Activated CD4-positive, alpha-beta memory T cell treated with anti-CD3 and anti-CD28 coated beads, Interleukin-2, amount 10 ng/mL, durations not matched to agents 7 days and 5 days (primary cell): ENCODE measurements around the gene FAXC. TPM values are rescaled to one million over a fixed set of nuclear protein-coding genes. Genes with fewer than 3 reads are reported as not detected.

Experiments used
- CTCF ChIA-PET: fragments of 350-600 bp; sonication (Branson Sonifier 250); formaldehyde crosslinking; loops from one replicate; lab custom pipeline; 2021; ENCODE audit warnings: antibody characterized with exemption, inconsistent platforms; lab: Charles Lee
- POLR2A ChIA-PET: fragments of 350-600 bp; sonication (Branson Sonifier 250); formaldehyde crosslinking; loops from one replicate; lab custom pipeline; 2021; ENCODE audit warnings: antibody characterized with exemption; lab: Charles Lee
- DNase-seq: peaks from one replicate; pipeline ENCODE4 v3.0.0-alpha.2; 2020
- H3K27ac Mint-ChIP-seq: one replicate; pipeline ENCODE4 v1.8.0; 2021; ENCODE audit warnings: mild to moderate bottlenecking, mixed read lengths
- H3K27me3 Mint-ChIP-seq: one replicate; pipeline ENCODE4 v1.8.0; 2021; ENCODE audit warnings: mixed read lengths
- H3K36me3 Mint-ChIP-seq: one replicate; pipeline ENCODE4 v1.8.0; 2021; ENCODE audit warnings: low read depth, mixed read lengths
- H3K4me1 Mint-ChIP-seq: one replicate; pipeline ENCODE4 v1.8.0; 2021; ENCODE audit warnings: mixed read lengths
- H3K4me3 Mint-ChIP-seq: one replicate; pipeline ENCODE4 v1.8.0; 2021; ENCODE audit warnings: mild to moderate bottlenecking, mixed read lengths
- H3K9me3 Mint-ChIP-seq: one replicate; pipeline ENCODE4 v1.8.0; 2021; ENCODE audit warnings: mixed read lengths
- total RNA-seq, 2 experiments: library from RNA; stranded (reverse); gene quantifications; one replicate each; pipeline ENCODE4 v1.2.3, GENCODE V29; 2021

Gene FAXC
- under 1 TPM; 0.23 to 0.38 TPM for total RNA-seq

- H3K4me3 Mint-ChIP-seq = peak within 1 kb of the TSS; percentile 58
- POLR2A ChIA-PET = interaction anchor here (1.0 kb wide), 1 partner anchor 12 kb away, joined by 3 read pairs; no protein-coding TSS in a partner anchor
- no peaks in the 10 kb centered on the region for H3K36me3 Mint-ChIP-seq
- H3K9me3 Mint-ChIP-seq = no peaks in the 10 kb centered on the region
- H3K4me1 Mint-ChIP-seq = peaks cover 7% of the 10 kb centered on the region
- H3K27me3 Mint-ChIP-seq = peaks cover 61% of the 10 kb centered on the region
- CTCF ChIA-PET = interaction anchor here (1.1 to 1.7 kb wide), 3 partner anchors 12 to 15 kb away, joined by 3 read pairs; no protein-coding TSS in a partner anchor
- H3K27ac Mint-ChIP-seq = no peak within 1 kb of the TSS
- peak; percentile 26 for DNase-seq
These were observed at the start of gene FAXC for GRCh38 chr6:99349171-99350141. Gene FAXC, minus strand, starts transcription at chr6:99349674. Its CDS starts 302 bp downstream, at chr6:99349372.

- Mint-ChIP-seq H3K9me3 (no peaks in the 10 kb centered on the region), H3K4me3 (no peak overlapping the region), H3K27me3 (no peaks in the 10 kb centered on the region), H3K4me1 (peaks cover 13% of the 10 kb centered on the region), H3K36me3 (peaks cover 28% of the 10 kb centered on the region), H3K27ac (no peak overlapping the region)
- CTCF ChIA-PET = interaction anchor here (1.4 kb wide), 1 partner anchor 29 kb away, joined by 4 read pairs; no protein-coding TSS in a partner anchor
- no peak for DNase-seq
- POLR2A ChIA-PET = no interaction called here
These were observed 47.8 kb upstream of the FAXC start for GRCh38 chr6:99397287-99397686.

DNA sequence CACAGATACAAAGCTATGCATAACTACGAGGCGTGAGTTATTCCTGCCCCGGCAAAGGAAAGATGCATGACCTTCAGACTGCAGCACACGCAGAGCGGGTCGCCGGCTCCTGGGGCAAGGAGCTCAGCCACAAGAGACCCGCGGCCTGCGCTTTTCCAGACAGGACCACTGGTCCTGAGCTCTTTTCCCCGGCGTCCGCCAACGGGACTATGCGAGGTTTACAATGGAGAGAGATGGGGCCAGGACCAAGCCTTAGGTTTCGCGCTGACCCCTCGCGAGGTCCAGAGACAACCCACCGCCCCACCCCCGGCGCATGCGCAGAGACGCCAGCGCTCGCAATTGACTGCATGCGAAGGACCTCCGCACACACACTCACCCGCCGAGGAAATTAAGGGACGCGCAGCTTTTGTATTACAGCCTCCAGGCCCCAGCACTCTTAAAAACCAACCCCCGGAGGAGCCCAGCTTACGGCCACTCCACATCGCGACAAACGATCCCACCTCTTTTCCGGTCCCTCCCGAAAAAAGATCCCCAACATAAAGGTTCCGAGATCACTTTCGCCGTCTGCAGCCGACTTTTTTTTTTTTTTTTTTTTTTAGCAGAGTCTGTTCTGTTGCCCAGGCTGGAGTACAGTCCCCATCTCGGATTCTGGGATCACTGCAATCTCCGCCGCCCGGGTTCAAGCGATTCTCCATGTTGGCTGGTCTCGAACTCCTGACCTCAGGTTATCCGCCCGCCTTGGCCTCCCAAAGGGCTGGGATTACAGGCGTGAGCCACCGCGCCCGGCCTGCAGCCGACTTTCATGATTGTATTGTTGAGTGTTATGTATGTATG, 44.4 kb upstream of the FAXC start, which contains the start of gene COQ3:
Gene COQ3, minus strand, starts transcription at position 498 of the 834 bp plus-strand sequence. Its CDS starts 16 bp downstream, at position 482.
- H3K27me3 Mint-ChIP-seq = no peaks in the 10 kb centered on the region
- ChIA-PET POLR2A (interaction anchor here (0.6 to 4.1 kb wide), 12 partner anchors 9 to 174 kb away, joined by 3 to 46 read pairs (median 4); partner anchors contain the start of genes CCNC and PNISR), CTCF (interaction anchor here (0.9 to 1.7 kb wide), 11 partner anchors 9 to 63 kb away, joined by 3 to 21 read pairs (median 5); partner anchors contain the start of gene PNISR)
- H3K4me3 Mint-ChIP-seq = peak within 1 kb of the TSS; percentile 91
- H3K27ac Mint-ChIP-seq = peak within 1 kb of the TSS; percentile 69
- H3K4me1 Mint-ChIP-seq = peaks cover 16% of the 10 kb centered on the region
- no peaks in the 10 kb centered on the region for H3K9me3 Mint-ChIP-seq
- peak; percentile 71 for DNase-seq
- peaks cover 8% of the 10 kb centered on the region for H3K36me3 Mint-ChIP-seq

GRCh38 chr6:99393366-99393697, 43.9 kb upstream of the FAXC start:
- H3K9me3 Mint-ChIP-seq = no peaks in the 10 kb centered on the region
- POLR2A ChIA-PET = interaction anchor here (0.5 to 4.1 kb wide), 10 partner anchors 9 to 175 kb away, joined by 3 to 46 read pairs (median 4); partner anchors contain the start of genes CCNC and PNISR

DNA sequence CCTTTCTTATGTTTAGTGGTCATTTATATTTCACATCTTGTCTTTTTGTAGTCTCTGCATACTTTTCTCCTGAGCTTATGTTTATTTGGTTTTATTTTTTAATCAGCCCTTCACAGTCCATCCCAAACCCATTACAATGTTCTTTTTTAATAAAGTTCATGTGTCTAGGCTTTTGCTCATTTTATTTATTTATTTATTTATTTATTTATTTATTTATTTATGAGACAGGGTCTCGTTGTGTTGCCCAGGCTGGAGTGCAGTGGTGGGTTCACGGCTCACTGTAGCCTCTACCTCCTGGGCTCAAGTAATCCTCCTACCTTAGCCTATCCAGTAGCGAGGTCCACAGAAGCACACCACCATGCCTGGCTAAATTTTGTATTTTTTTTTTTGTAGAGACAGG, 41.4 kb upstream of the FAXC start:
- ChIA-PET POLR2A (no interaction called here), CTCF (no interaction called here)
- DNase-seq = no peak
- Mint-ChIP-seq H3K27ac (no peak overlapping the region), H3K27me3 (no peaks in the 10 kb centered on the region), H3K36me3 (no peaks in the 10 kb centered on the region), H3K4me1 (peaks cover 16% of the 10 kb centered on the region), H3K4me3 (no peak overlapping the region), H3K9me3 (no peaks in the 10 kb centered on the region)

More at GRCh38 chr6:99393366-99393697, 43.9 kb upstream of the FAXC start:
- Mint-ChIP-seq H3K4me1 (peaks cover 16% of the 10 kb centered on the region), H3K36me3 (peaks cover 7% of the 10 kb centered on the region), H3K4me3 (peak overlapping the region; percentile 91), H3K27me3 (no peaks in the 10 kb centered on the region), H3K27ac (peak overlapping the region; percentile 69)
- CTCF ChIA-PET = interaction anchor here (0.9 to 1.7 kb wide), 11 partner anchors 10 to 62 kb away, joined by 3 to 21 read pairs (median 5); partner anchors contain the start of gene PNISR
- DNase-seq = no peak

DNA sequence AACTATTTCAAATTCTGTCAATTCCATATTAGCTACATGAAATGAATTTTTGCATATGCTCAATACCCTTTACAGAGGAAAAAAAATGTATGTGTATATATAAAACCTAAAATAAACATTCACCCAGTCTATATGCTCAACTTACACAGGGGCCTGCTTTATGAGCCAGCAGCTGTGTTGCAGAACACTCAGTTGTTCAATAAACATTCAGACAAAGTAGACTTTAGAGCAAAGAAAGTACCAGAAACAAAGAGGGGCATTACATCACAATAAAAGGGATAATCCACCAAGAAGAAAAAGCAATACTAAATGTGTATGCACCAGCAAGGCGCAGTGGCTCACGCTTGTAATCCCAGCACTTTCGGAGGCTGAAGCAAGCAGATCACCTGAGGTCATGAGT, 35.0 kb upstream of the FAXC start:
- Mint-ChIP-seq H3K27me3 (no peaks in the 10 kb centered on the region), H3K4me3 (no peak overlapping the region), H3K27ac (no peak overlapping the region), H3K4me1 (no peaks in the 10 kb centered on the region), H3K36me3 (no peaks in the 10 kb centered on the region), H3K9me3 (no peaks in the 10 kb centered on the region)
- DNase-seq = no peak
- ChIA-PET POLR2A (interaction anchor here (1.1 kb wide), 1 partner anchor 9 kb away, joined by 4 read pairs; the partner anchor contains the start of gene COQ3), CTCF (no interaction called here)

DNA sequence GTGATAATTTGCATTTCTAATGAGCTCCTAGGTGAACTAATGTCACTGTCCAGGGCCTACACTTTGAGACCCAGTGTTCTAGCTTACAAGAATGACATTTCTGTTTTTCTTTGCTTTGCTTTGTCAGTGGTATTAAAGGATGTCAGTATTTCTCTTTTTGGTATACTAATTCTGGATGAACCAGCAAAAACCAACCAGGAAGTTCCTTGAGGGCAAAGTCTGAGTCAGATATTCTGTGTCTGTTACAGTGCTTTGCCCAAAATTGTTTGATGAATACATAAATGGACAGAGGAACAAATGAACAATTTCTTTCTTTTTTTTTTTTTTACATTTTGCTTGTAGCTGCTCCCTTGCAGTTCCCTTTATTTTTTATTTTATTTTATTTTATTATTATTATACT, 29.2 kb upstream of the FAXC start:
- ChIA-PET POLR2A (no interaction called here), CTCF (no interaction called here)
- no peaks in the 10 kb centered on the region for H3K36me3 Mint-ChIP-seq
- DNase-seq = no peak
- H3K9me3 Mint-ChIP-seq = no peaks in the 10 kb centered on the region
- no peak overlapping the region for H3K27ac Mint-ChIP-seq
- no peak overlapping the region for H3K4me3 Mint-ChIP-seq
- H3K4me1 Mint-ChIP-seq = peaks cover 6% of the 10 kb centered on the region
- no peaks in the 10 kb centered on the region for H3K27me3 Mint-ChIP-seq

- no peak overlapping the region for H3K4me3 Mint-ChIP-seq
- POLR2A ChIA-PET = interaction anchor here (1.3 kb wide), 1 partner anchor 56 kb away, joined by 3 read pairs; no protein-coding TSS in a partner anchor
- no peak for DNase-seq
- no peaks in the 10 kb centered on the region for H3K36me3 Mint-ChIP-seq
- CTCF ChIA-PET = interaction anchor here (0.6 to 0.7 kb wide), 2 partner anchors 9 to 1454 kb away, joined by 4 read pairs; no protein-coding TSS in a partner anchor
- peaks cover under 1% of the 10 kb centered on the region for H3K4me1 Mint-ChIP-seq
- no peaks in the 10 kb centered on the region for H3K27me3 Mint-ChIP-seq
- H3K9me3 Mint-ChIP-seq = no peaks in the 10 kb centered on the region
- no peak overlapping the region for H3K27ac Mint-ChIP-seq
These were observed 20.1 kb upstream of the FAXC start for GRCh38 chr6:99369533-99369932.

GRCh38 chr6:99366852-99367251, 17.4 kb upstream of the FAXC start:
- H3K36me3 Mint-ChIP-seq = no peaks in the 10 kb centered on the region
- CTCF ChIA-PET = no interaction called here
- H3K27me3 Mint-ChIP-seq = no peaks in the 10 kb centered on the region

GRCh38 chr6:99364026-99364425, 14.6 kb upstream of the FAXC start:
- CTCF ChIA-PET = interaction anchor here (1.2 kb wide), 1 partner anchor 34 kb away, joined by 3 read pairs; no protein-coding TSS in a partner anchor
- no peak for DNase-seq
- no peaks in the 10 kb centered on the region for H3K9me3 Mint-ChIP-seq
- H3K27me3 Mint-ChIP-seq = peaks cover 18% of the 10 kb centered on the region
- POLR2A ChIA-PET = interaction anchor here (1.0 to 1.3 kb wide), 4 partner anchors 12 to 62 kb away, joined by 3 to 4 read pairs (median 3); no protein-coding TSS in a partner anchor
- no peak overlapping the region for H3K4me3 Mint-ChIP-seq
- H3K27ac Mint-ChIP-seq = no peak overlapping the region
- no peaks in the 10 kb centered on the region for H3K36me3 Mint-ChIP-seq
- peaks cover 18% of the 10 kb centered on the region for H3K4me1 Mint-ChIP-seq

More at GRCh38 chr6:99366852-99367251, 17.4 kb upstream of the FAXC start:
- Mint-ChIP-seq H3K4me3 (no peak overlapping the region), H3K9me3 (no peaks in the 10 kb centered on the region), H3K4me1 (peaks cover 17% of the 10 kb centered on the region), H3K27ac (no peak overlapping the region)
- POLR2A ChIA-PET = no interaction called here
- no peak for DNase-seq

GRCh38 chr6:99362678-99363268, 13.3 kb upstream of the FAXC start:
- Mint-ChIP-seq H3K27me3 (peaks cover 21% of the 10 kb centered on the region), H3K27ac (no peak overlapping the region), H3K36me3 (no peaks in the 10 kb centered on the region), H3K4me1 (peaks cover 18% of the 10 kb centered on the region), H3K4me3 (no peak overlapping the region), H3K9me3 (no peaks in the 10 kb centered on the region)
- no peak for DNase-seq
- ChIA-PET CTCF (no interaction called here), POLR2A (no interaction called here)

GRCh38 chr6:99359800-99360199, 10.3 kb upstream of the FAXC start:
- Mint-ChIP-seq H3K27ac (no peak overlapping the region), H3K27me3 (peaks cover 44% of the 10 kb centered on the region), H3K9me3 (no peaks in the 10 kb centered on the region), H3K36me3 (no peaks in the 10 kb centered on the region), H3K4me1 (peaks cover 18% of the 10 kb centered on the region), H3K4me3 (no peak overlapping the region)
- CTCF ChIA-PET = no interaction called here
- DNase-seq = no peak
- POLR2A ChIA-PET = no interaction called here
